HEK293 (cell line): ENCODE results near the gene CSRP1.

Source experiments
- GFI1B ChIP-seq: fragments of 450-650 bp; formaldehyde crosslinking; IDR thresholded peaks from 2 replicates; pipeline ENCODE4 v1.5.1; 2016; ENCODE audit warnings: missing biosample characterization, missing genetic modification characterization
- SCRT2 ChIP-seq: fragments of 450-650 bp; formaldehyde crosslinking; IDR thresholded peaks from 2 replicates; pipeline ENCODE4 v1.5.1; 2016; ENCODE audit warnings: missing biosample characterization, missing genetic modification characterization
- SP2 ChIP-seq: fragments of 450-650 bp; formaldehyde crosslinking; IDR thresholded peaks from 2 replicates; pipeline ENCODE4 v1.5.1; 2016; ENCODE audit warnings: missing biosample characterization, missing genetic modification characterization
- SP7 ChIP-seq: fragments of 450-650 bp; formaldehyde crosslinking; IDR thresholded peaks from 2 replicates; pipeline ENCODE4 v1.5.1; 2016; ENCODE audit warnings: missing biosample characterization, missing genetic modification characterization
- ZBTB17 ChIP-seq: fragments of 450-650 bp; formaldehyde crosslinking; IDR thresholded peaks from 2 replicates; pipeline ENCODE4 v1.5.1; 2016; ENCODE audit warnings: missing biosample characterization, missing genetic modification characterization
- ZEB2 ChIP-seq: fragments of 450-650 bp; formaldehyde crosslinking; IDR thresholded peaks from 2 replicates; pipeline ENCODE4 v1.5.1; 2016; ENCODE audit warnings: missing biosample characterization, missing genetic modification characterization
- ZNF202 ChIP-seq: fragments of 450-650 bp; formaldehyde crosslinking; IDR thresholded peaks from 2 replicates; pipeline ENCODE4 v1.5.1; 2016; ENCODE audit warnings: missing biosample characterization, missing genetic modification characterization, borderline replicate concordance
- ZNF223 ChIP-seq: fragments of 450-650 bp; formaldehyde crosslinking; IDR thresholded peaks from 2 replicates; pipeline ENCODE4 v1.5.1; 2016; ENCODE audit warnings: missing biosample characterization, missing genetic modification characterization
- ZNF600 ChIP-seq: fragments of 450-650 bp; formaldehyde crosslinking; IDR thresholded peaks from 2 replicates; pipeline ENCODE4 v1.5.1; 2016; ENCODE audit warnings: missing biosample characterization, missing genetic modification characterization
- ZNF660 ChIP-seq: fragments of 450-650 bp; IDR thresholded peaks from 2 replicates; pipeline ENCODE4 v1.5.1; 2018; ENCODE audit warnings: missing biosample characterization, mild to moderate bottlenecking, missing genetic modification characterization
- ZNF664 ChIP-seq: fragments of 450-650 bp; formaldehyde crosslinking; IDR thresholded peaks from 2 replicates; pipeline ENCODE4 v1.5.1; 2016; ENCODE audit warnings: missing biosample characterization, missing genetic modification characterization
- ZNF776 ChIP-seq: fragments of 450-650 bp; formaldehyde crosslinking; IDR thresholded peaks from 2 replicates; pipeline ENCODE4 v1.5.0; 2017; ENCODE audit warnings: missing biosample characterization, missing genetic modification characterization, borderline replicate concordance
- TF ChIP-seq, protein P1 (sequence below): fragments of 450-650 bp; formaldehyde crosslinking; IDR thresholded peaks from 2 replicates; pipeline ENCODE4 v1.5.1; 2016; ENCODE audit warnings: missing biosample characterization, missing genetic modification characterization
- TF ChIP-seq, protein P2 (sequence below): fragments of 450-650 bp; formaldehyde crosslinking; IDR thresholded peaks from 2 replicates; pipeline ENCODE4 v1.5.1; 2017; ENCODE audit warnings: missing biosample characterization, mild to moderate bottlenecking, missing genetic modification characterization, moderate library complexity
- TF ChIP-seq, protein P3 (sequence below): fragments of 450-650 bp; formaldehyde crosslinking; IDR thresholded peaks from 2 replicates; pipeline ENCODE4 v1.5.1; 2016; ENCODE audit warnings: missing biosample characterization, missing genetic modification characterization, borderline replicate concordance
- TF ChIP-seq, protein P4 (sequence below): fragments of 450-650 bp; formaldehyde crosslinking; optimal IDR thresholded peaks from 2 replicates; pipeline ENCODE3; 2016; ENCODE audit warnings: missing biosample characterization, mild to moderate bottlenecking, missing genetic modification characterization
- TF ChIP-seq, protein P5 (sequence below): fragments of 450-650 bp; formaldehyde crosslinking; IDR thresholded peaks from 2 replicates; pipeline ENCODE4 v1.5.1; 2016; ENCODE audit warnings: missing biosample characterization, missing genetic modification characterization
- TF ChIP-seq, protein P6 (sequence below): fragments of 450-650 bp; formaldehyde crosslinking; IDR thresholded peaks from 2 replicates; pipeline ENCODE4 v1.5.1; 2016; ENCODE audit warnings: missing biosample characterization, missing genetic modification characterization
- TF ChIP-seq, protein P7 (sequence below): fragments of 450-650 bp; formaldehyde crosslinking; IDR thresholded peaks from 2 replicates; pipeline ENCODE4 v1.5.1; 2016; ENCODE audit warnings: missing biosample characterization, missing genetic modification characterization
- TF ChIP-seq, protein P8 (sequence below): fragments of 450-650 bp; formaldehyde crosslinking; IDR thresholded peaks from 2 replicates; pipeline ENCODE4 v1.5.1; 2016; ENCODE audit warnings: missing biosample characterization, missing genetic modification characterization

Gene CSRP1

DNA sequence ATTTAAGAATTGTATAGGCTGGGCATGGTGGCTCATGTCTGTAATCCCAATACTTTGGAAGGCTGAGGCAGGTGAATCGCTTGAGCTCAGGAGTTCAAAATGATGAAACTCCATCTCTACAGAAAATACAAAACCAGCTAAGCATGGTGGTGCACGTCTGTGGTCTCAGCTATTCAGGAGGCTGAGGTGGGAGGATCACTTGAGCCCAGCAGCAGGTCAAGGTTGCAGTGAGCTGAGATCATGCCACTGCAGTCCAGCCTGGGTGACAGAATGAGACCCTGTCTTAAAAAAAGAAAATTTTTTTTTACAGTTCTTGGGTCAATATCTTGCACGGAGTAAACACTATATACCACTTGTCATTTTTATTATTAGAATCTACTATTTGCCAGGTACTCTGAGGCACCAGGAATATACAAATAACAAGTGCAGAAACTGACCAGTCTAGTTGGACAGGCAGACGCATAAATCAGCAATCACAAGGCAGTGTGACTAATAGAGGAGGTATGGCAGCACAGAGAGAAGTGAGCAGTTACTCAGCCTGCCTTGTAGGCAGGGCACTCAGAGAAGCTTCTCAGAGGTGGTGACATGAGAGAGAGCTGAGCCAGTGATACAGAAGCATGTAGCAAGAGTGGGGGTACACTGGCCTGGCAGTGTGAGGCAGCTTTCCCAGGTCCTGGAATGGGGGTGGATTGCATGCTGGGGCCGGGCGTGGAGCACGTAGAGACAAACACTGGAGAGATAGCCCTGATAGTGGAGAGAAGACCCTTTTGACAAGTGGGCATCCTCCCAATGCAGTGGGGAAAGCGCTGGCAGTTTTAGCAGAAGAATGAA is 45.9 kb downstream of the CSRP1 start (continued):
- TF ChIP-seq, protein P1, sequence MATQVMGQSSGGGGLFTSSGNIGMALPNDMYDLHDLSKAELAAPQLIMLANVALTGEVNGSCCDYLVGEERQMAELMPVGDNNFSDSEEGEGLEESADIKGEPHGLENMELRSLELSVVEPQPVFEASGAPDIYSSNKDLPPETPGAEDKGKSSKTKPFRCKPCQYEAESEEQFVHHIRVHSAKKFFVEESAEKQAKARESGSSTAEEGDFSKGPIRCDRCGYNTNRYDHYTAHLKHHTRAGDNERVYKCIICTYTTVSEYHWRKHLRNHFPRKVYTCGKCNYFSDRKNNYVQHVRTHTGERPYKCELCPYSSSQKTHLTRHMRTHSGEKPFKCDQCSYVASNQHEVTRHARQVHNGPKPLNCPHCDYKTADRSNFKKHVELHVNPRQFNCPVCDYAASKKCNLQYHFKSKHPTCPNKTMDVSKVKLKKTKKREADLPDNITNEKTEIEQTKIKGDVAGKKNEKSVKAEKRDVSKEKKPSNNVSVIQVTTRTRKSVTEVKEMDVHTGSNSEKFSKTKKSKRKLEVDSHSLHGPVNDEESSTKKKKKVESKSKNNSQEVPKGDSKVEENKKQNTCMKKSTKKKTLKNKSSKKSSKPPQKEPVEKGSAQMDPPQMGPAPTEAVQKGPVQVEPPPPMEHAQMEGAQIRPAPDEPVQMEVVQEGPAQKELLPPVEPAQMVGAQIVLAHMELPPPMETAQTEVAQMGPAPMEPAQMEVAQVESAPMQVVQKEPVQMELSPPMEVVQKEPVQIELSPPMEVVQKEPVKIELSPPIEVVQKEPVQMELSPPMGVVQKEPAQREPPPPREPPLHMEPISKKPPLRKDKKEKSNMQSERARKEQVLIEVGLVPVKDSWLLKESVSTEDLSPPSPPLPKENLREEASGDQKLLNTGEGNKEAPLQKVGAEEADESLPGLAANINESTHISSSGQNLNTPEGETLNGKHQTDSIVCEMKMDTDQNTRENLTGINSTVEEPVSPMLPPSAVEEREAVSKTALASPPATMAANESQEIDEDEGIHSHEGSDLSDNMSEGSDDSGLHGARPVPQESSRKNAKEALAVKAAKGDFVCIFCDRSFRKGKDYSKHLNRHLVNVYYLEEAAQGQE (tag by site-specific recombination) = peak; percentile 28; the same call in 1 of the 2 replicates
- TF ChIP-seq ZEB2 (tag by site-specific recombination) (0 out of 2 replicates have a peak, but pooled peaks have one; percentile 17), ZNF660 (tag by site-specific recombination) (0 out of 2 replicates have a peak, but pooled peaks have one; percentile 22), ZNF600 (tag by site-specific recombination) (peak; percentile 83), SCRT2 (no peak), ZNF223 (no peak), GFI1B (tag by site-specific recombination) (no peak), ZNF664 (tag by site-specific recombination) (peak; percentile 44; the same call in 1 of the 2 replicates), SP7 (tag by site-specific recombination) (peak; percentile 74), ZNF776 (tag by site-specific recombination) (no peak), ZNF202 (tag by site-specific recombination) (no peak), ZBTB17 (tag by site-specific recombination) (peak; percentile 50; the same call in 1 of the 2 replicates), SP2 (tag by site-specific recombination) (peak; percentile 46)
- TF ChIP-seq, protein P2, sequence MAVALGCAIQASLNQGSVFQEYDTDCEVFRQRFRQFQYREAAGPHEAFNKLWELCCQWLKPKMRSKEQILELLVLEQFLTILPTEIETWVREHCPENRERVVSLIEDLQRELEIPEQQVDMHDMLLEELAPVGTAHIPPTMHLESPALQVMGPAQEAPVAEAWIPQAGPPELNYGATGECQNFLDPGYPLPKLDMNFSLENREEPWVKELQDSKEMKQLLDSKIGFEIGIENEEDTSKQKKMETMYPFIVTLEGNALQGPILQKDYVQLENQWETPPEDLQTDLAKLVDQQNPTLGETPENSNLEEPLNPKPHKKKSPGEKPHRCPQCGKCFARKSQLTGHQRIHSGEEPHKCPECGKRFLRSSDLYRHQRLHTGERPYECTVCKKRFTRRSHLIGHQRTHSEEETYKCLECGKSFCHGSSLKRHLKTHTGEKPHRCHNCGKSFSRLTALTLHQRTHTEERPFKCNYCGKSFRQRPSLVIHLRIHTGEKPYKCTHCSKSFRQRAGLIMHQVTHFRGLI (tag by site-specific recombination) = no peak; the same call in 1 of the 2 replicates
- TF ChIP-seq, protein P3, sequence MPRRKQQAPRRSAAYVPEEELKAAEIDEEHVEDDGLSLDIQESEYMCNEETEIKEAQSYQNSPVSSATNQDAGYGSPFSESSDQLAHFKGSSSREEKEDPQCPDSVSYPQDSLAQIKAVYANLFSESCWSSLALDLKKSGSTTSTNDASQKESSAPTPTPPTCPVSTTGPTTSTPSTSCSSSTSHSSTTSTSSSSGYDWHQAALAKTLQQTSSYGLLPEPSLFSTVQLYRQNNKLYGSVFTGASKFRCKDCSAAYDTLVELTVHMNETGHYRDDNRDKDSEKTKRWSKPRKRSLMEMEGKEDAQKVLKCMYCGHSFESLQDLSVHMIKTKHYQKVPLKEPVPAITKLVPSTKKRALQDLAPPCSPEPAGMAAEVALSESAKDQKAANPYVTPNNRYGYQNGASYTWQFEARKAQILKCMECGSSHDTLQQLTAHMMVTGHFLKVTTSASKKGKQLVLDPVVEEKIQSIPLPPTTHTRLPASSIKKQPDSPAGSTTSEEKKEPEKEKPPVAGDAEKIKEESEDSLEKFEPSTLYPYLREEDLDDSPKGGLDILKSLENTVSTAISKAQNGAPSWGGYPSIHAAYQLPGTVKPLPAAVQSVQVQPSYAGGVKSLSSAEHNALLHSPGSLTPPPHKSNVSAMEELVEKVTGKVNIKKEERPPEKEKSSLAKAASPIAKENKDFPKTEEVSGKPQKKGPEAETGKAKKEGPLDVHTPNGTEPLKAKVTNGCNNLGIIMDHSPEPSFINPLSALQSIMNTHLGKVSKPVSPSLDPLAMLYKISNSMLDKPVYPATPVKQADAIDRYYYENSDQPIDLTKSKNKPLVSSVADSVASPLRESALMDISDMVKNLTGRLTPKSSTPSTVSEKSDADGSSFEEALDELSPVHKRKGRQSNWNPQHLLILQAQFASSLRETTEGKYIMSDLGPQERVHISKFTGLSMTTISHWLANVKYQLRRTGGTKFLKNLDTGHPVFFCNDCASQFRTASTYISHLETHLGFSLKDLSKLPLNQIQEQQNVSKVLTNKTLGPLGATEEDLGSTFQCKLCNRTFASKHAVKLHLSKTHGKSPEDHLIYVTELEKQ (tag by site-specific recombination) = peak; percentile 84; the same call in 1 of the 2 replicates
- TF ChIP-seq, protein P4, sequence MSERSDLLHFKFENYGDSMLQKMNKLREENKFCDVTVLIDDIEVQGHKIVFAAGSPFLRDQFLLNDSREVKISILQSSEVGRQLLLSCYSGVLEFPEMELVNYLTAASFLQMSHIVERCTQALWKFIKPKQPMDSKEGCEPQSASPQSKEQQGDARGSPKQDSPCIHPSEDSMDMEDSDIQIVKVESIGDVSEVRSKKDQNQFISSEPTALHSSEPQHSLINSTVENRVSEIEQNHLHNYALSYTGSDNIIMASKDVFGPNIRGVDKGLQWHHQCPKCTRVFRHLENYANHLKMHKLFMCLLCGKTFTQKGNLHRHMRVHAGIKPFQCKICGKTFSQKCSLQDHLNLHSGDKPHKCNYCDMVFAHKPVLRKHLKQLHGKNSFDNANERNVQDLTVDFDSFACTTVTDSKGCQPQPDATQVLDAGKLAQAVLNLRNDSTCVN = no peak
- TF ChIP-seq, protein P5, sequence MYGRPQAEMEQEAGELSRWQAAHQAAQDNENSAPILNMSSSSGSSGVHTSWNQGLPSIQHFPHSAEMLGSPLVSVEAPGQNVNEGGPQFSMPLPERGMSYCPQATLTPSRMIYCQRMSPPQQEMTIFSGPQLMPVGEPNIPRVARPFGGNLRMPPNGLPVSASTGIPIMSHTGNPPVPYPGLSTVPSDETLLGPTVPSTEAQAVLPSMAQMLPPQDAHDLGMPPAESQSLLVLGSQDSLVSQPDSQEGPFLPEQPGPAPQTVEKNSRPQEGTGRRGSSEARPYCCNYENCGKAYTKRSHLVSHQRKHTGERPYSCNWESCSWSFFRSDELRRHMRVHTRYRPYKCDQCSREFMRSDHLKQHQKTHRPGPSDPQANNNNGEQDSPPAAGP (tag by site-specific recombination) = 0 out of 2 replicates have a peak, but pooled peaks have one; percentile 21
- TF ChIP-seq, protein P6, sequence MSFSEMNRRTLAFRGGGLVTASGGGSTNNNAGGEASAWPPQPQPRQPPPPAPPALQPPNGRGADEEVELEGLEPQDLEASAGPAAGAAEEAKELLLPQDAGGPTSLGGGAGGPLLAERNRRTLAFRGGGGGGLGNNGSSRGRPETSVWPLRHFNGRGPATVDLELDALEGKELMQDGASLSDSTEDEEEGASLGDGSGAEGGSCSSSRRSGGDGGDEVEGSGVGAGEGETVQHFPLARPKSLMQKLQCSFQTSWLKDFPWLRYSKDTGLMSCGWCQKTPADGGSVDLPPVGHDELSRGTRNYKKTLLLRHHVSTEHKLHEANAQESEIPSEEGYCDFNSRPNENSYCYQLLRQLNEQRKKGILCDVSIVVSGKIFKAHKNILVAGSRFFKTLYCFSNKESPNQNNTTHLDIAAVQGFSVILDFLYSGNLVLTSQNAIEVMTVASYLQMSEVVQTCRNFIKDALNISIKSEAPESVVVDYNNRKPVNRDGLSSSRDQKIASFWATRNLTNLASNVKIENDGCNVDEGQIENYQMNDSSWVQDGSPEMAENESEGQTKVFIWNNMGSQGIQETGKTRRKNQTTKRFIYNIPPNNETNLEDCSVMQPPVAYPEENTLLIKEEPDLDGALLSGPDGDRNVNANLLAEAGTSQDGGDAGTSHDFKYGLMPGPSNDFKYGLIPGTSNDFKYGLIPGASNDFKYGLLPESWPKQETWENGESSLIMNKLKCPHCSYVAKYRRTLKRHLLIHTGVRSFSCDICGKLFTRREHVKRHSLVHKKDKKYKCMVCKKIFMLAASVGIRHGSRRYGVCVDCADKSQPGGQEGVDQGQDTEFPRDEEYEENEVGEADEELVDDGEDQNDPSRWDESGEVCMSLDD (tag by site-specific recombination) = no peak
- TF ChIP-seq, protein P7, sequence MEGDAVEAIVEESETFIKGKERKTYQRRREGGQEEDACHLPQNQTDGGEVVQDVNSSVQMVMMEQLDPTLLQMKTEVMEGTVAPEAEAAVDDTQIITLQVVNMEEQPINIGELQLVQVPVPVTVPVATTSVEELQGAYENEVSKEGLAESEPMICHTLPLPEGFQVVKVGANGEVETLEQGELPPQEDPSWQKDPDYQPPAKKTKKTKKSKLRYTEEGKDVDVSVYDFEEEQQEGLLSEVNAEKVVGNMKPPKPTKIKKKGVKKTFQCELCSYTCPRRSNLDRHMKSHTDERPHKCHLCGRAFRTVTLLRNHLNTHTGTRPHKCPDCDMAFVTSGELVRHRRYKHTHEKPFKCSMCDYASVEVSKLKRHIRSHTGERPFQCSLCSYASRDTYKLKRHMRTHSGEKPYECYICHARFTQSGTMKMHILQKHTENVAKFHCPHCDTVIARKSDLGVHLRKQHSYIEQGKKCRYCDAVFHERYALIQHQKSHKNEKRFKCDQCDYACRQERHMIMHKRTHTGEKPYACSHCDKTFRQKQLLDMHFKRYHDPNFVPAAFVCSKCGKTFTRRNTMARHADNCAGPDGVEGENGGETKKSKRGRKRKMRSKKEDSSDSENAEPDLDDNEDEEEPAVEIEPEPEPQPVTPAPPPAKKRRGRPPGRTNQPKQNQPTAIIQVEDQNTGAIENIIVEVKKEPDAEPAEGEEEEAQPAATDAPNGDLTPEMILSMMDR = no peak
- TF ChIP-seq, protein P8, sequence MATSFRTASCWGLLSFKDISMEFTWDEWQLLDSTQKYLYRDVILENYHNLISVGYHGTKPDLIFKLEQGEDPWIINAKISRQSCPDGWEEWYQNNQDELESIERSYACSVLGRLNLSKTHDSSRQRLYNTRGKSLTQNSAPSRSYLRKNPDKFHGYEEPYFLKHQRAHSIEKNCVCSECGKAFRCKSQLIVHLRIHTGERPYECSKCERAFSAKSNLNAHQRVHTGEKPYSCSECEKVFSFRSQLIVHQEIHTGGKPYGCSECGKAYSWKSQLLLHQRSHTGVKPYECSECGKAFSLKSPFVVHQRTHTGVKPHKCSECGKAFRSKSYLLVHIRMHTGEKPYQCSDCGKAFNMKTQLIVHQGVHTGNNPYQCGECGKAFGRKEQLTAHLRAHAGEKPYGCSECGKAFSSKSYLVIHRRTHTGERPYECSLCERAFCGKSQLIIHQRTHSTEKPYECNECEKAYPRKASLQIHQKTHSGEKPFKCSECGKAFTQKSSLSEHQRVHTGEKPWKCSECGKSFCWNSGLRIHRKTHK (tag by site-specific recombination) = no peak
